COR-L47 (cell line): ENCODE results near the gene SPATS2.
"Not testable (repeated sequence)": the region's sequence is repeated elsewhere in the genome, so short reads cannot be mapped to it uniquely, and the experiment has no call there.

Experiments
- DNase-seq: peaks from one replicate; lab custom pipeline; 2025; lab: John Stamatoyannopoulos, UW

Gene SPATS2

GRCh38 chr12:49410818-49411217 lies 43.6 kb downstream of the SPATS2 start:
- no peak for DNase-seq

DNA sequence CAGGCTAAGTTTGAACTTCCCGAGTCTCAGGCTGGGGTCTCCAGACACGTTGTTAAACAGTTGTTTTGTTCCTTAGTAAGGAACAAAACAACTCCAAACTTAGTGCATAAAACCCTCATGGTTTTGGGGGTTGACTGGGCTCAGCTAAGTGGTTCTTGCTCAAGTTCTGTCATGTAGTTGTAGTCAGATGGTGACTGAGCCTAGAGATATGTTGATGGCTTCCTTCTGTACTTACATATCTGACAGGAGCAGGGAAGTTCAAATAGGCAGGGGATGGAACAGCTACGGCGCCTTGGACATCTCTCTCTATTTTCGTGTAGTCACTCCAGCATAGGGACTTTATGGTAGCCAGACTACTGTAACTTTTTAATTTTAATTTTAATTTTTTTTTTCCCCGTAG lies 45.7 kb downstream of the SPATS2 start:
- DNase-seq, result no peak

DNA sequence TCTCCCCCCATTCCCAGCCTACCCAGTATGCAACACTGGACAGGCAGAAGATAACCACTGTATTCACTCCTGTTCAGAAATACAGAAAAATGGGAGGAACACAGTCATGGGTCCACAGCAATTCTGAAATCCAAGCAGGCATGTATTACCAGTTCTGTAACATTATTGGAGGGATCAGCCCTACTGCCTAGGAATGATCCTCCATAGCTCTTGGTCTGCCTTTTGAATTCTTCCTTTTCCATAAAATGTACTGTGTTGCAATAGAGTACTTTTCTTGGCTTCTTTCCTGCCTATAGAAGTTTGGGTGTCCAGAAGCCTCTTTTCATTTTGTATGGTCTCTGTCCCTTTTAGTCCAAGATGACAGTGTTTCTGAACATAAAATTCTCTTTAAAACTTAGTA lies 46.5 kb downstream of the SPATS2 start:
- no peak for DNase-seq

DNA sequence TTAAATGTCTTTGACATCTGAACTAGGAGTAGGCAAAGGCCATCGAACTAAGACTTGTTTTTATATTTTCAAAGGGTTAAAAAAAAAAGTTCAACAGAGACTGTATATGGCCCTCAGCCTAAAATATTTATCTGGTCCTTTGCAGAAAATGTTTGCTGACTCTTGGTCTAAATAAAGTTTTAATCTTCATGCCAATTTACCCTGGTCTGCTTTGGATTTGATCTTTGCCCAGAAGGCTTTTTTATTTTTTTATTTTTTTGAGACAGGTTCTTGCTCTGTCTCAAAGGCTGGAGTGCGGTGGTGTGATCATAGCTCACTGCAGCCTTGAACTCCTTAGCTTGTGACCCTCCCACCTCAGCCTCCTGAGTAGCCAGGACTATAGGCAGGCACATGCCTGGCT lies 47.1 kb downstream of the SPATS2 start:
- DNase-seq, result no peak

GRCh38 chr12:49415521-49415970 lies 48.3 kb downstream of the SPATS2 start:
- no peak for DNase-seq

- DNase-seq, result no peak
These were observed 49.6 kb downstream of the SPATS2 start for GRCh38 chr12:49416892-49417291.

DNA sequence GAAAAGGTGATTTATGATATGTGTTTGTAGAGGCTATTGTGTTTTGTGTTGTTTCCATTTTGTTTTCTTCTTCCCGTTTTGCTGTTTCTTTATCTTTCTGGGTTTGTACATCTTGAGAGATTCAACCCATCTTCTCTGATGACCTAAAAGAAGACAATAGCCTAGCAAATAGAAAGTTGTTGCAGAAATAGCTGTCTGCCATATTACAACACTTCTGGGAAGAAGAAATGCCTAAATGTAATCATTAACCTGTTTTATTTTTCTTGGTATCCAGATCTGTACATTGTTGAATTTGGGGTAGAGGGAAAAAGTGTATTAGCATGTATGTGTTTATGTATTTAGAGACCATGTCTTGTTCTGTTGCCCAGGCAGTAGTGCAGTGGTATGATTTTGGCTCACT lies 50.3 kb downstream of the SPATS2 start:
- DNase-seq, result no peak

GRCh38 chr12:49420556-49420955 lies 53.3 kb downstream of the SPATS2 start:
- no peak for DNase-seq

DNA sequence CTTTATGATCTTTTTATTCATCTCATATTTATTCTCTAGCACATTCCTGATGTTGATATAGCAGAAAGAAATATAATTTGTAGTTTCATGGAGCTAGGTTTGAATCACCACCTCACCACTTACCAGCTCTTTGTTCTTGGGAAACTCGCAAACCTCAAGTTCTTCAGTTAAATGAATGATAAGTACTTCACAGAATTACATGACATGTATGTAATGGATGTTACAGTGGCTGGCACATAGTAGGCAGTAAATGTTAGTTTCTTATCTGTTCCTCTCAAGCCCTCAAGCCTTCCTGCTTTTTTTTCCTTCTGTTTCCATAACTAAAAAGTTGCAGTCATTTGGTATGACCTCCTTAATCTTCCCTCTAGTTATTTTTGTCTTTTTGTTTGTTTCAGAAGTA lies 54.9 kb downstream of the SPATS2 start:
- DNase-seq, result no peak

DNA sequence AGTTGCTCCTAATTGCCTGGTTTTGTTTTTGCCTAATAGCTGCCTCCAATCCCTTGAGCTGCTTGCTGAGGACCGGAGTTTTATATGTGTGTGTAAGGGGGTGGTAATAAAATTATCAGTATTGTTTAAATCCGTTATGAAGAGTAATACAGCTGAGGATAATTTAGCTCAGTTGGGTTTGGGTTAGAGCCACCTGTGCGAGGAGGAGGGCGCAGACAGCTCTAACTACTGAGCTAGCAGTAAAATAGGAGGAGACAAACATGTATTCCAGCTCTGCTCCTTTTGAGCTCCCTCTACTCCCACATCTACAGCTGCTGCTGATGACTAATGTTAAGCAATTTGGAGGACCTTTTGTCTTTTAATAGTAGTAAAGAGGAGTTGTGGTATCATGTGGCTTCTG lies 61.5 kb downstream of the SPATS2 start:
- DNase-seq, result peak; percentile 27

GRCh38 chr12:49432616-49433015 lies 65.4 kb downstream of the SPATS2 start:
- no peak for DNase-seq

DNA sequence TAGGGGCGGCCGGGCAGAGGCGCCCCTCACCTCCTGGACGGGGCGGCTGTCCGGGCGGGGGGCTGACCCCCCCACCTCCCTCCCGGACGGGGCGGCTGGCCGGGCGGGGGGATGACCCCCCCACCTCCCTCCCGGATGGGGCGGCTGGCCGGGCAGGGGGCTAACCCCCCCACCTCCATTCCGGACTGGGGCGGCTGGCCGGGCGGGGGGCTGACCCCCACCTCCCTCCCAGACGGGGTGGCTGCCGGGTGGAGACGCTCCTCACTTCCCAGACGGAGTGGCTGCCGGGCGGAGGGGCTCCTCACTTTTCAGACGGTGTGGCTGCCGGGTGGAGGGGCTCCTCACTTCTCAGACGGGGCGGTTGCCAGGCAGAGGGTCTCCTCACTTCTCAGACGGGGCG lies 69.5 kb downstream of the SPATS2 start:
- DNase-seq, result not testable (repeated sequence)

GRCh38 chr12:49439042-49439441 lies 71.8 kb downstream of the SPATS2 start:
- no peak for DNase-seq

- no peak for DNase-seq
These were observed 72.8 kb downstream of the SPATS2 start for GRCh38 chr12:49440035-49440434.

- DNase-seq, result no peak
These were observed 75.7 kb downstream of the SPATS2 start for GRCh38 chr12:49442915-49443314.

- DNase-seq, result no peak
These were observed 79.3 kb downstream of the SPATS2 start for GRCh38 chr12:49446571-49446970.

- DNase-seq, result no peak
These were observed 81.6 kb downstream of the SPATS2 start for GRCh38 chr12:49448858-49449257.

- DNase-seq, result no peak
These were observed 84.4 kb downstream of the SPATS2 start for GRCh38 chr12:49451468-49452259.

- no peak for DNase-seq
These were observed 88.2 kb downstream of the SPATS2 start for GRCh38 chr12:49455501-49455900.

GRCh38 chr12:49456131-49456679 lies 88.9 kb downstream of the SPATS2 start:
- DNase-seq, result no peak

DNA sequence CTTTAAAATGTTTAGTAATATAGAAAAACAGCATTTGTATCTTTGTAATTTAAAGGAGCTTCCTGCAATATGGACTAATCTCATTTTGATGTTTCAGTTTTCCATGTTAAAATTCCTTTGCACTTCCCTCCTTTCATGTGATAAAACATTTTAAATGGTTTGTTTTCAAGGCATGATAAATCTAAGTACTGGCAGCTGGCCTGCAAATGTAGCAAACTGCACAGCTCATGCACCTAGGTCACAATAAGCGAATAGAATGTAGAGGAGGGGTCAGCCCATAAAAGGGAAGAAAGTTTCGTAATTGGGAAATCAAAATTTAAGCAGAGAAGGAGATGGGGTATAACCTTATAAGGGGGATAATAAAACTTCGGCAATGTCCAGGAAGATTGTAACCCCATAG lies 91.6 kb downstream of the SPATS2 start:
- no peak for DNase-seq

- no peak for DNase-seq
These were observed 94.0 kb downstream of the SPATS2 start for GRCh38 chr12:49461221-49461620.

DNA sequence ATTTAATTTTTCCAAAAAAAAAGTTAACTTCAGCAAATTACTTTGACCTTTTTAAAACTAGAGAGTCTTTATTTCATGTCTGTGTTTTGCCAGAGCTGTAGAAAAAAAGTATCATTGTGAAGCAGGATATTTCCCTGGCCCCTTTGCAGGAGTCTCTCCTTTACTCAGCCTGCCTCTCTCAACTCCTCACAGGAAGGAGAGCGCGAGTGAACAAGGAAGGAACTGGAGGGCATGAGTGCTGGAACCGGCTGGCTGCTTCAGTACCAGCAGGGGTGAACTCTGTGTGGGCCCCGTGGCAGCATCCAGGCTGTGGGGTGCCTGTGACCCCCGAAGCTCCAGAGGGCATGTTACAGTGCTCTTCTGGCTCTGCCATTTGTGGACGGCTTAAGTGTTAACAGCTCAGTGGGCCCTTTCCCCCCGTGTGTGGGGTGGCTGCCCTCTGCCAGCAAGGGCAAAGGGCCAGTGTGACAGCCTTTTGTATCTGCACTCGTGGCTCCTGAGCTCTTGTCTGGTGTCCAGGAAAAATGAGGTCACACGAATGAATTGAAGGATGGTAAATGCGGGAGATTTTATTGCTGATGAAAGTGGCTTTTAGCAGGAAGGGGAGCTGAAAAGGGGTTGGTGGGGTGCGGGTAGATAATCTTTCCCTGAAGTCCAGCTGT lies 95.0 kb downstream of the SPATS2 start:
- no peak for DNase-seq
